OCI-LY1 (cell line): Measurements from ENCODE around the gene CACNG7.

Experiments used
- EZH2 ChIP-seq: fragments of 200-600 bp; sonication (generic), shearing (Covaris generic); IDR thresholded peaks from 2 replicates; pipeline ENCODE4 v1.8.0; 2017; ENCODE audit warnings: borderline replicate concordance, mixed run types, mild to moderate bottlenecking, antibody characterized with exemption, low read length, moderate library complexity, mixed read lengths
- TF ChIP-seq, protein P1 (sequence below): fragments of 200-600 bp; sonication (generic), shearing (Covaris generic); IDR thresholded peaks from 2 replicates; pipeline ENCODE4 v1.5.1; 2017; ENCODE audit warnings: mild to moderate bottlenecking, antibody characterized with exemption, low read length, moderate library complexity, mixed read lengths

DNA sequence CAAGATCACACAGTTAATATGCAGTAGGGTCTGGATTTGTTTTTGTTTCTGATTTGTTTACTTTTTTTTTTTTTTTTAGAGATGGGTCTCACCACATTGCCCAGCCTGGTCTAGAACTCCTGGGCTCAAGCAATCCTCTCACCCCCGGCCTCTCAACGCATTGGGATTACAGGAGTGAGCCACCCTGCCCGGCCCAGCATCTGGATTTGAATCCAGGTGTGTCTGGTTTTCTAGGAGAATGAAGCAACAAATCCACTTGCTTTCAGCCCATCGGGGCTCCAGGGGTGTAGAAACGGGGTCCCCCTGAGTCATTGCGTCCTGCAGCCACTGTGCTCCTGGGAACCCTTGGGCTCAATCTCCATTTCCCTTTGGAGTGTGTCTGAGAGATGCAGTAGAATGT, 60.3 kb downstream of the CACNG7 start:
- TF ChIP-seq, protein P1, sequence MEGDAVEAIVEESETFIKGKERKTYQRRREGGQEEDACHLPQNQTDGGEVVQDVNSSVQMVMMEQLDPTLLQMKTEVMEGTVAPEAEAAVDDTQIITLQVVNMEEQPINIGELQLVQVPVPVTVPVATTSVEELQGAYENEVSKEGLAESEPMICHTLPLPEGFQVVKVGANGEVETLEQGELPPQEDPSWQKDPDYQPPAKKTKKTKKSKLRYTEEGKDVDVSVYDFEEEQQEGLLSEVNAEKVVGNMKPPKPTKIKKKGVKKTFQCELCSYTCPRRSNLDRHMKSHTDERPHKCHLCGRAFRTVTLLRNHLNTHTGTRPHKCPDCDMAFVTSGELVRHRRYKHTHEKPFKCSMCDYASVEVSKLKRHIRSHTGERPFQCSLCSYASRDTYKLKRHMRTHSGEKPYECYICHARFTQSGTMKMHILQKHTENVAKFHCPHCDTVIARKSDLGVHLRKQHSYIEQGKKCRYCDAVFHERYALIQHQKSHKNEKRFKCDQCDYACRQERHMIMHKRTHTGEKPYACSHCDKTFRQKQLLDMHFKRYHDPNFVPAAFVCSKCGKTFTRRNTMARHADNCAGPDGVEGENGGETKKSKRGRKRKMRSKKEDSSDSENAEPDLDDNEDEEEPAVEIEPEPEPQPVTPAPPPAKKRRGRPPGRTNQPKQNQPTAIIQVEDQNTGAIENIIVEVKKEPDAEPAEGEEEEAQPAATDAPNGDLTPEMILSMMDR: no peak
- no peak for TF ChIP-seq EZH2
